ENCODE data around the gene STX8.

- TF ChIP-seq MAX (IDR thresholded peaks at IDR 0.05; ENCODE audit: low read depth), result no peak
- no peak for TF ChIP-seq CTCF (IDR thresholded peaks at IDR 0.05)
- no peak for TF ChIP-seq GATA2 (CRISPR knock-in tag; IDR thresholded peaks at IDR 0.05)
- no peak for TF ChIP-seq FOXM1 (IDR thresholded peaks at IDR 0.05; ENCODE audit: low read depth)
- no peak for TF ChIP-seq RAD21 (IDR thresholded peaks at IDR 0.05; ENCODE audit: low read length)
- TF ChIP-seq REST (IDR thresholded peaks at IDR 0.05; ENCODE audit: low read depth, low read length), result no peak
- TF ChIP-seq USF1 (IDR thresholded peaks at IDR 0.05; ENCODE audit: borderline replicate concordance, low read depth), result no peak
- no peak for TF ChIP-seq JUND (IDR thresholded peaks at IDR 0.05)
- no peak for TF ChIP-seq EP300 (IDR thresholded peaks at IDR 0.05; ENCODE audit: borderline replicate concordance in 1 of 2, low read depth in 1 of 2, low read length in 1 of 2)
- no peak for TF ChIP-seq PBX3 (IDR thresholded peaks at IDR 0.05)
- TF ChIP-seq NRF1 (IDR thresholded peaks at IDR 0.05; ENCODE audit: low read depth, low read length), result no peak
- TF ChIP-seq GABPA (IDR thresholded peaks at IDR 0.05; ENCODE audit: low read depth), result no peak
These were observed 290.7 kb downstream of the STX8 start for GRCh38 chr17:9284884-9285283.

All from SK-N-SH (cell line).